Activated CD8-positive, alpha-beta memory T cell treated with anti-CD3 and anti-CD28 coated beads, Interleukin-2, amount 10 ng/mL, durations not matched to agents 7 days and 5 days (primary cell): ENCODE data around the gene ARMC9. TPM values are rescaled to one million over a fixed set of nuclear protein-coding genes. Genes with fewer than 3 reads are reported as not detected.

Experiments
- ATAC-seq: fragments of 150-1000 bp; cut with Tn5 transposase; one replicate; pipeline ENCODE4 v1.10.0; 2021; ENCODE audit warnings: moderate library complexity
- CTCF ChIA-PET: fragments of 350-600 bp; sonication (Branson Sonifier 250); formaldehyde crosslinking; loops from one replicate; lab custom pipeline; 2021; ENCODE audit warnings: antibody characterized with exemption; lab: Charles Lee
- DNase-seq: peaks from one replicate; pipeline ENCODE4 v3.0.0-alpha.2; 2020
- H3K27ac Mint-ChIP-seq: one replicate; pipeline ENCODE4 v1.8.0; 2021; ENCODE audit warnings: mild to moderate bottlenecking, mixed read lengths
- H3K27me3 Mint-ChIP-seq: one replicate; pipeline ENCODE4 v1.8.0; 2021; ENCODE audit warnings: mixed read lengths
- H3K36me3 Mint-ChIP-seq: one replicate; pipeline ENCODE4 v1.8.0; 2021; ENCODE audit warnings: mild to moderate bottlenecking, mixed read lengths
- H3K4me1 Mint-ChIP-seq: one replicate; pipeline ENCODE4 v1.8.0; 2021; ENCODE audit warnings: mixed read lengths
- H3K4me3 Mint-ChIP-seq: one replicate; pipeline ENCODE4 v1.8.0; 2021; ENCODE audit warnings: mild to moderate bottlenecking, moderate library complexity, mixed read lengths
- H3K9me3 Mint-ChIP-seq: one replicate; pipeline ENCODE4 v1.8.0; 2022; ENCODE audit warnings: low read depth, mixed read lengths
- total RNA-seq, 2 experiments: library from RNA; stranded (reverse); gene quantifications; one replicate each; pipeline ENCODE4 v1.2.3, GENCODE V29; 2021

The ARMC9 gene
- total RNA-seq, 2 experiments from 2014 or later: 0.88 to 3.2 TPM

DNA sequence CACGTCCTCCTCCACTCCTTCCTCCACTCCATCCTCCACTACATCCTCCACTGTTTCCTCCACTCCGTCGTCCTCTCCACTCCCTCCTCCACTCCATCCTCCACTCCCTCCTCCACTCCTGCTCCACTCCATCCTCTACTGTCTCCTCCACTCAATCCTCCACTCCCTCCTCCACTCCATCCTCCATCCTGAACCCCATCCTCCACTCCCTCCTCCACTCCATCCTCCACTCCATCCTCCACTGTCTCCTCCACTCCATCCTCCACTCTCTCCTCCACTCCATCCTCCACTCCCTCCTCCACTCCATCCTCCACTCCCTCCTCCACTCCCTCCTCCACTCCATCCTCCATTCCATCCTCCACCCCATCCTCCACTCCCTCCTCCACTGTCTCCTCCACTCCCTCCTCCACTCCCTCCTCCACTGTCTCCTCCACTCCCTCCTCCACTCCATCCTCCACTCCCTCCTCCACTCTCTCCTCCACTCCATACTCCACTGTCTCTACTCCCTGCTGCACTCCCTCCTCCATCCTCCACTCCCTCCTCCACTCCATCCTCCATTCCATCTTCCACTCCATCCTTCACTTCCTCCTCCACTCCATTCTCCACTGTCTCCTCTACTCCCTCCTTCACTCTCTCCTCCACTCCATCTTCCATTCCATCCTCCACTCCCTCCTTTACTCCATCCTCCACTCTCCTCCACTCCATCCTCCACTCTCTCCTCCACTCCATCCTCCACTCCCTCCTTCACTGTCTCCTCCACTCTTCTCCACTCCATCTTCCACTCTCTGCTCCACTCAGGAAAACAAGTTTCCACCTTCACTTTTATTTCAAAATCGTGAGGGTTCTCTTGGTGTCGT is 182.8 kb downstream of the ARMC9 start:
- H3K27ac Mint-ChIP-seq: no peak overlapping the region

DNA sequence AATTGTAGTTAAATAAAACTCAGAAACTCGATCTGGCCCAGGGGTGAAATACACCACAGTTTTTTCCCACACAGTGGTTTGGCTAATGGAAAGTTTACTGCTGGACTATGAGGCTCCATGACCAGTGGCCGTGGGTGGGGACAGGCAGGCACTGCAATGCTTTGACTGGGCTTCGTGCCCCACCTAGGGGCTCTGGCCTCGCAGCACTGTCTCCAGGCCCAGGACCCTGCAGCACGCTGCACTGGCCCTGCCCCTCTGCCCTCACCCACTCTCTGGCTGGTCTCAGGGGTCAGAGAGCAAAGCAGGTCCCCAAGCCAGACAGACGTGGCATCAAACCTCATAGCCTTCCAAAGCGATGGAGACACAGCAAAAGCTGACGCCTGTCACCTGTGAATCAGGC is 183.7 kb downstream of the ARMC9 start:
- Mint-ChIP-seq H3K27ac (no peak overlapping the region), H3K4me1 (no peaks in the 10 kb centered on the region), H3K27me3 (peaks cover 11% of the 10 kb centered on the region), H3K4me3 (no peak overlapping the region), H3K36me3 (peaks cover 2% of the 10 kb centered on the region), H3K9me3 (peaks cover 8% of the 10 kb centered on the region)
- CTCF ChIA-PET: no interaction called here
- ATAC-seq (no peak), DNase-seq (no peak)

More for the DNA sequence above, 182.8 kb downstream of the ARMC9 start:
- peaks cover 9% of the 10 kb centered on the region for H3K27me3 Mint-ChIP-seq
- CTCF ChIA-PET: no interaction called here
- no peak for ATAC-seq
- H3K4me3 Mint-ChIP-seq: no peak overlapping the region
- H3K36me3 Mint-ChIP-seq: peaks cover 2% of the 10 kb centered on the region
- H3K4me1 Mint-ChIP-seq: no peaks in the 10 kb centered on the region
- DNase-seq: no peak
- peaks cover 8% of the 10 kb centered on the region for H3K9me3 Mint-ChIP-seq

DNA sequence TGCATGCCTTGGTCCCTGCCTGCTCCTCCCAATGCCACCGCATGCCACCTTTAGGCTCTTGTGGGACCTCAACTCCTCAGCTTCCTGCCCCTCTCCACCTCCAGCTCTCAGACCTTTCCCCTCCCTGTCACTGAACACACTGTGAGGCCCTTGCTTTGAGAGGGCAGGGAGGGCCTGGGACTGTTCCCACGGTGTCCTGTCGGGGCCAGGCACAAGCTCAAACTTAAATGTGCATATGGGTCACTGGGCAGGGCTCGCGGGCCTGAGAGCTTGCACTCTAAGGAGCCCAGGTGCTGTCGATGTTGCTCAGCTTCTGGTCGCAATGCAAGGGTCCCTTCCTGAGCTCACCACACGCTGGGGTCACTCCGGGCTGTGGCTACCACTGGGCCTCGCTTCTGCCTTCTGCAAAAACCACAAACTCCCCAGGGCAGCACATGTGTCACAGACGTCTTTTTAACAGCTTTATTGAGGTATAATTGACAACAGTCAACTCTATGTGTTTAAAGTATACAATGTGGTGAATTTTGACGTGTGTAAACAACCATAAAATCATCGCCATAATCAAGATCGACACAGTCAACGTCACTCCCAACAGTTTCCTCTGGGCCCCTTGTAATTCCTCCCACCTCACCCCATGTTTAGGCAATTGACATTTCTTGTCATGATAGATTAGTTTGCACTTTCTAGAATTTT is 185.1 kb downstream of the ARMC9 start:
- H3K36me3 Mint-ChIP-seq: peaks cover 2% of the 10 kb centered on the region
- DNase-seq: no peak
- H3K4me1 Mint-ChIP-seq: no peaks in the 10 kb centered on the region
- H3K27me3 Mint-ChIP-seq: peaks cover 13% of the 10 kb centered on the region
- CTCF ChIA-PET: interaction anchor here (1.4 kb wide), 1 partner anchor 10 kb away, joined by 5 read pairs; no protein-coding TSS in a partner anchor
- H3K4me3 Mint-ChIP-seq: no peak overlapping the region
- no peak for ATAC-seq
- no peak overlapping the region for H3K27ac Mint-ChIP-seq
- H3K9me3 Mint-ChIP-seq: peaks cover 8% of the 10 kb centered on the region

DNA sequence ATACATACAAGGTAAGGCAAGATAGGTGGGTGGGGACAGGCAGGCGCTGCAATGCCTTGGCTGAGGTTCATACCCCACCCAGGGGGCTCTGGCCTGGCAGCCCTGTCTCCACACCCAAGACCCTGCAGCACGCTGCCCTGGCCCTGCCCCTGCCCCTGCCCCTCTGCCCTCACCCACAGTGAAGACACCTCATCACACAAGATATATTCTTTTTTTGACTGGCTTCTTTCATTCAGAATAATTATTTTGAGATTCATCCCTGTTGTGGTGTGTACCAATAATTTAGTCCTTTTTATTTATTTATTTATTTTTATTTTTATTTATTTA is 185.6 kb downstream of the ARMC9 start:
- CTCF ChIA-PET: interaction anchor here (1.4 kb wide), 1 partner anchor 10 kb away, joined by 5 read pairs; no protein-coding TSS in a partner anchor
- Mint-ChIP-seq H3K4me3 (no peak overlapping the region), H3K27me3 (peaks cover 13% of the 10 kb centered on the region), H3K36me3 (peaks cover 2% of the 10 kb centered on the region), H3K27ac (no peak overlapping the region), H3K9me3 (peaks cover 8% of the 10 kb centered on the region), H3K4me1 (no peaks in the 10 kb centered on the region)
- no peak for ATAC-seq
- no peak for DNase-seq

DNA sequence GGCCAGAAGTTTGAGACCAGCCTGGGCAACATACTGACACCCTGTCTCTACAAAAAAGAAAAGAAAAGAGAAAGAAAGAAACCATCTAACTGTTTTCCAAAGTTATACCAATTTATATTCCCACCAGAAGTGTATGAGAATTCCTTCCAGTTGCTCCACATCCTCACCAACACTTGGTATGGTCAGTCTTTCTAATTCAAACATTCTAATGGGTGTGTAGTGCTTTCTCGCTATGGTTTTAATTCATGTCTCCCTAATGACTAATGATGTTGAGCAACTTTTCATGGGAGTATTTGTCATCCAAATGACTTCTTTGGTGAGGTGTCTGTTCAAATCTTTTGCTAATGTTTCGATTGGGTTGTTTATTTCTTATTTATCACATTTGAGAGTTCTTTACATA is 186.5 kb downstream of the ARMC9 start:
- CTCF ChIA-PET: no interaction called here
- no peaks in the 10 kb centered on the region for H3K4me1 Mint-ChIP-seq

DNA sequence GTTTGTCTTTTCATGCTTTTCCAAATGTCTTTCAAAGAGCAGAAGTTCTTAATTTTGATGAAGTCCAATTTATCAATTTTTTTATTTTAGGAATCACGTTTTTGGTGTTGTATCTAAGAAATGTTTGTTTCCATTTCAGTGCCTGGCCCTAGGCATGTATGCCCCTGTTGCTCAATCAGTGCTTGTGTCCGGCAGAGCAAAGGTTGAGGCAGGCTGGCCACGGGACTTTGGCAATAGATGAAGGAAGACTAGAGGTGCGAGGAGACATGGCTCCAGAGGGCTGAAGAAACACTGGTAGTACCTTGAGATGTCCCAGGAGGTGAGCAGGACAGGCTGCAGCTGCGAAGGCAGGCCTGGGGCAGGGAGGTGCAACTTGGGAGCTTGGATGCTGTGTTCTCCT is 187.0 kb downstream of the ARMC9 start:
- DNase-seq: no peak

More for the DNA sequence above, 186.5 kb downstream of the ARMC9 start:
- DNase-seq (no peak), ATAC-seq (no peak)
- Mint-ChIP-seq H3K27me3 (peaks cover 13% of the 10 kb centered on the region), H3K9me3 (peaks cover 8% of the 10 kb centered on the region), H3K27ac (no peak overlapping the region), H3K36me3 (peaks cover 2% of the 10 kb centered on the region), H3K4me3 (no peak overlapping the region)

DNA sequence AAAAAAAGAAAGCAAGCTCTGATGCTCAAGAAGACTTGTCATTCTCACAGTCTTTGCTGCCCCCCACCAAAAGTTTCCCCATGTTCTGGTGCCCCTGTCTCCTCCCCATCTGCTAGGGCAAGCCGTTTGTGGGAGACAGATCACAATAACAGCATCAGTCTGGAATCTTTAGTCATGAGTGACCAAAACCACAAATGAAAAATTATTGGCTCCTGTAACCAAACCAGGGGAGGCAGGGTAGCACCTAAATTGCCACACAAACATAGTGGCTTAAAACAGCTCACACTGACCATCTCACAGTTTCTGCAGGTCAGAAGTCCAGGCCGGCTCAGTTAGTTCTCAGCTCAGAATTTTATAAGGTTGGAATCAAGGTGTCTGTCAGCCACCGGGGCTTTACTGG is 188.0 kb downstream of the ARMC9 start:
- H3K9me3 Mint-ChIP-seq: peaks cover 8% of the 10 kb centered on the region
- no peak for ATAC-seq
- H3K4me3 Mint-ChIP-seq: no peak overlapping the region
- DNase-seq: no peak
- no peaks in the 10 kb centered on the region for H3K4me1 Mint-ChIP-seq
- CTCF ChIA-PET: interaction anchor here (0.8 to 1.4 kb wide), 2 partner anchors 51 to 88 kb away, joined by 3 read pairs; no protein-coding TSS in a partner anchor
- H3K27ac Mint-ChIP-seq: no peak overlapping the region
- H3K36me3 Mint-ChIP-seq: peaks cover 2% of the 10 kb centered on the region
- peaks cover 13% of the 10 kb centered on the region for H3K27me3 Mint-ChIP-seq

More for the DNA sequence above, 187.0 kb downstream of the ARMC9 start:
- no peak overlapping the region for H3K27ac Mint-ChIP-seq
- H3K9me3 Mint-ChIP-seq: peaks cover 8% of the 10 kb centered on the region
- no peak for ATAC-seq
- H3K4me3 Mint-ChIP-seq: no peak overlapping the region
- no peaks in the 10 kb centered on the region for H3K4me1 Mint-ChIP-seq
- peaks cover 13% of the 10 kb centered on the region for H3K27me3 Mint-ChIP-seq
- peaks cover 2% of the 10 kb centered on the region for H3K36me3 Mint-ChIP-seq
- CTCF ChIA-PET: interaction anchor here (1.4 kb wide), 1 partner anchor 50 kb away, joined by 3 read pairs; no protein-coding TSS in a partner anchor

DNA sequence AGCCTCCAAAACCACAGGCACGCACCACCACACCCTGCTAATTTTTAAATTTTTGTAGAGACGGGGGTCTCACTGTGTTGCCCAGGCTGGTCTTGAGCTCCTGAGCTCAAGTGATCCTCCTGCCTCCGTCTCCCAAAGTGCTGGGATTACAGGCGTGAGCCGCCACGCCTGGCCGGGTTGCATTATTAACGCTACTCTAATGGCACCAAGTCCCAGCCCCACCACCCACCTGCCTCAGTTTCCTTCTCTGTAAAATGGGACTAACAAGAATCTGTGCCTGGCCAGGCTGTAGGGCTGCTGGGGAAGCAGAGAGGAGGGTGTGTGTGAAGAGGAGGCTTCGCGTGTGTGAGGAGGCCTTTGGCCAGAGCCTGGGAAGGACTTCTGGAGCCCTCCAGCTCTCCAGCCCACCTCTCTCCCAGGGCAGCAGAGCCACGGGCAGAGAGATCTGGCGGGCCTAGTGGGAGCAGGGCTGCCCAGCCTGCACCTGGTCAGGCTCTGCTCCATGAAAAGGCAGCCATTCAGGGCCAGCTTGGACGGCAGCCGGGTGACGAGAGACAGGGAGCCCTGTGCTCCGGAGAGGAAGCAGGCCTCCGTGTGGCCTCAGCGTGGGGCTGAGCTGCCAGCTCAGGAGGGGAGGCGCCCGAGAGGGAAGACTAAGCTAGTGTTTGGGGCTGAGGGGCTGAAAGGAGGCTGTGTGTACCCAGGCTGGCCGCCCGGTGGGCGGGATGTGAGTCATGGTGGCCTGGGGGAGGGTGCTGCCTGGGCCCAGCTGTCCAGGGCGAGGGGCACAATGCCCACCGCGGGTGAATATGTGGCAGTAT is 189.7 kb downstream of the ARMC9 start:
- Mint-ChIP-seq H3K36me3 (peaks cover 2% of the 10 kb centered on the region), H3K27ac (no peak overlapping the region), H3K4me3 (no peak overlapping the region), H3K4me1 (peaks cover 3% of the 10 kb centered on the region), H3K27me3 (peaks cover 11% of the 10 kb centered on the region), H3K9me3 (peaks cover 8% of the 10 kb centered on the region)
- ATAC-seq (no peak), DNase-seq (no peak)
- CTCF ChIA-PET: interaction anchor here (0.6 kb wide), 1 partner anchor 24 kb away, joined by 3 read pairs; no protein-coding TSS in a partner anchor

DNA sequence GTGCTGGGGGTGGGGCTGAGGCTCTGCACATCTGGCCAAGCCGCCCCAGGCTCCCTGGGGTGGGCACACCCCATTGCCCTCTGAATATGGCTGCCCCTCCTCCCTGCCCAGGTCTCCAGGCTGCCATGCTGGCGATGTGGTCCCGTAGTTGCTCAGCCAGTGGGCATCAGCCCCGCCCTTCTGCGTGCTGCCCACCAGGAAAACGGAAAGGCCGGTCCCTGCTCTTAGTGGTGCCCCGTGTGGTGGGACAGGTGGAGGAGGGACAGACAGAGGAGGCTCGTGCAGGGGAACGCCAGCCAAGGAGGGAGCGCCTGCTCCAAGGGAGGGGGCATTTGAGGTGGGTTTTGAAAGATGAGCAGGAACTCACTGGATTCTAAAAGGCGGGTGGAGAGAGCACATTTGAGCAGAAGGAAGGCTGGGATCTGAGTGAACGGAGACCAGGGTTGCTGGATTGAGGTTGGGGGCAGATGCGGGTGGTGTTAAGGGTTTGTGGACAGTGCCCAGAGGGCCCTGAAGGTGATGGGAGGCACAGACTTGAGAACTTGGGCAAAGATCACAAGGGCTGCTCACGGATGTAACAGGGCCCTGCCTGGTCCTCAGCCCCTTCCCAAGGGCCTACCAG is 190.4 kb downstream of the ARMC9 start:
- CTCF ChIA-PET: interaction anchor here (0.6 kb wide), 1 partner anchor 25 kb away, joined by 3 read pairs; no protein-coding TSS in a partner anchor
- peaks cover 4% of the 10 kb centered on the region for H3K36me3 Mint-ChIP-seq
- H3K4me3 Mint-ChIP-seq: no peak overlapping the region
- peaks cover 11% of the 10 kb centered on the region for H3K27me3 Mint-ChIP-seq
- no peak overlapping the region for H3K27ac Mint-ChIP-seq
- no peak for ATAC-seq
- peaks cover 11% of the 10 kb centered on the region for H3K4me1 Mint-ChIP-seq
- DNase-seq: no peak
- H3K9me3 Mint-ChIP-seq: peaks cover 8% of the 10 kb centered on the region

DNA sequence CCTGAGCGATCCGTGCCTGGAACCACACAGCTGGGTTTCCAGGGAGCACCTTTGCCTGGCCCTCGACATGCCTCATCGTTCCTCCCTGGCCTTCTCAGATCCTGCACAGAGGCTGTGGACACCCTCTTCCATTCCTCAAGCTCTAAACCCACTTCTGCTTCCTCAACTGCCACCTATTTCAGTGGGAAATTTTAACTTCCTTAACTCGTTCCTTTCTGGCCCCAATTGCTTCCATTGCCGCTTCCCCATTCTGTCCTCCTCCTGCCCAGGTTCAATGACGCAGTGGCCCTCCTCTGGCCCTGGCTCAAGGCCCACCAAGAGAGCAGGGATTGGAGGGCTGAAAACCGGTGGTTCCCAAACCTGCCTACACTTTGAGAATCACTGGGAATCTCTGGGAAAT is 192.2 kb downstream of the ARMC9 start:
- H3K36me3 Mint-ChIP-seq: peaks cover 4% of the 10 kb centered on the region
- H3K27ac Mint-ChIP-seq: no peak overlapping the region
- H3K4me1 Mint-ChIP-seq: peaks cover 24% of the 10 kb centered on the region
- H3K9me3 Mint-ChIP-seq: peaks cover 3% of the 10 kb centered on the region
- CTCF ChIA-PET: interaction anchor here (1.3 kb wide), 1 partner anchor 16 kb away, joined by 5 read pairs; no protein-coding TSS in a partner anchor
- H3K27me3 Mint-ChIP-seq: peaks cover 20% of the 10 kb centered on the region
- DNase-seq (no peak), ATAC-seq (no peak)
- no peak overlapping the region for H3K4me3 Mint-ChIP-seq

DNA sequence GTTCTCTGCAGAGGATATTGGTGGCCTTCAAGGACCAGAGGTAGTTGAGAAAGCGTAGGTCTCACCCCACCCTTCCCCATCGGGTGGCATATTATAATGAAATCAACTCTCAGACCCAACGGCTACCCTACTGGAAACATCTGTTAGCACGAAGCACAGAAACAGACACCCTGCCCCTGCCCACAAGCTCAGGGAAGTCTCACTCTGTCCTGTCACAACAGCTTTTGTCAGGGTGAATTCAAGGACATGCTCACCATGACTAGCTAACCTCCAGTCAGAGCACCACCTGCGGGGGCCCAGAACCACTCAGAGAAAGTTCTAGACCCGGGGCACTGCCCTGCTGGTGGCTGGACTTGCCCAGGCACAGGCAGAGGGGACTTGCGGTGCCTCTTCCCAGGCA is 193.6 kb downstream of the ARMC9 start:
- ATAC-seq (no peak), DNase-seq (no peak)
- no peak overlapping the region for H3K27ac Mint-ChIP-seq
- no peak overlapping the region for H3K4me3 Mint-ChIP-seq
- peaks cover 30% of the 10 kb centered on the region for H3K4me1 Mint-ChIP-seq
- H3K36me3 Mint-ChIP-seq: peaks cover 2% of the 10 kb centered on the region
- H3K9me3 Mint-ChIP-seq: no peaks in the 10 kb centered on the region
- CTCF ChIA-PET: interaction anchor here (1.3 kb wide), 1 partner anchor 165 kb away, joined by 3 read pairs; no protein-coding TSS in a partner anchor
- H3K27me3 Mint-ChIP-seq: peaks cover 19% of the 10 kb centered on the region

DNA sequence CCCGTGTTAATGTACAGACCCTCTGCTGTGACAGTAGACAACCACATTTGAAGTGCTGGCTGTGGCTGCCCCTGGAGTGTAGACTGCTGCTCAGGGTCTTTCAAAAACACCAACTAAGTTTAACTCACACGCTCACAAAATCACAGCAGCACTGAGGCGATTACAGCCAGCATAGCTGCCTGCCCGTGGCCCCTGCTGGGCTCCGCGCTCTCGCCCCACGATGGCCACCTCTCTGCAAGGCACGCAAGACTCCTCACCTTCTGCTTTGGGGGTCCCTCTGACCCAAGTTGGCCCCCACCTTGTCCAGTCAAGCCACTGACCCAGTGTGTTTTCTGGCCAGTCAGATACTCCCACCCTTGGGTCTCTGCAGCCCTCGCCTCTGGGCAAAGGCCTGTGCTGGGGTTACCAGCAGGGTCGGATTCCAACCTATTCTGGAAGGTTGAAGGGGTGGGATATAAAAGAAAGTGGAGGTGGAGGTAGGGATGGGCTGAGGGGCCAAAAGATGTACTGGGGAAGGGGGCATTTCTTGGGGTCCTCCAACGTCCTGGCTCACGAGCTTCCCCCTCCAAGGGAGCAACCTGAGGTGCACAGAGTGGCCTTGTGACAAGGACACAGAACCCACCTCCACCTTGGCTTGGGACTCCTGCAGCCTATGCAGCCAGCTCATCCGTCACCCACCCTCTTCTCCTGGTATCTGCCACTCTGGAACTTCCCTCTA is 194.2 kb downstream of the ARMC9 start:
- Mint-ChIP-seq H3K36me3 (peaks cover 2% of the 10 kb centered on the region), H3K9me3 (no peaks in the 10 kb centered on the region), H3K27me3 (peaks cover 19% of the 10 kb centered on the region), H3K27ac (peak overlapping the region; percentile 97), H3K4me3 (no peak overlapping the region), H3K4me1 (peaks cover 33% of the 10 kb centered on the region)
- DNase-seq (no peak), ATAC-seq (no peak)
- CTCF ChIA-PET: interaction anchor here (1.2 to 2.6 kb wide), 6 partner anchors 9 to 288 kb away, joined by 3 to 10 read pairs (median 4); no protein-coding TSS in a partner anchor
